Coronary artery (tissue), 2 donors: Measurements from ENCODE around the gene GCSAM.
A peak's percentile ranks its signal among the peaks of the same experiment; 100 is the strongest.
"Not testable (repeated sequence)": the region's sequence is repeated elsewhere in the genome, so short reads cannot be mapped to it uniquely, and the experiment has no call there.

Experiments
- DNase-seq: peaks from one replicate; pipeline ENCODE4 v3.0.0-alpha.2; 2017; ENCODE audit warnings: low spot score
- H3K27ac ChIP-seq, 2 donors: fragments of 200-600 bp; sonication (generic); one replicate each; pipeline ENCODE4 v1.5.1; 2016 to 2019
- H3K4me3 ChIP-seq: fragments of 200-600 bp; sonication (generic); 2 replicates; pipeline ENCODE4 v1.5.1; 2016; ENCODE audit warnings: mild to moderate bottlenecking, moderate library complexity
- CTCF ChIP-seq: fragments of 200-600 bp; sonication (generic); IDR thresholded peaks from one replicate; pipeline ENCODE4 v1.5.1; 2019; ENCODE audit warnings: antibody characterized with exemption

Gene GCSAM

GRCh38 chr3:112085735-112086075, 47.3 kb downstream of the GCSAM start:
- Histone ChIP-seq H3K27ac (no peak overlapping the region), H3K4me3 (peak overlapping the region; percentile 92)
- TF ChIP-seq CTCF, result no peak
- no peak for DNase-seq

GRCh38 chr3:112084980-112085705, 47.9 kb downstream of the GCSAM start:
- H3K27ac ChIP-seq, result no peak overlapping the region
- DNase-seq, result no peak
- no peak for TF ChIP-seq CTCF
- no peak overlapping the region for H3K4me3 ChIP-seq

GRCh38 chr3:112083239-112083638, 49.8 kb downstream of the GCSAM start:
- no peak overlapping the region for H3K4me3 ChIP-seq
- H3K27ac ChIP-seq, result no peak overlapping the region
- no peak for DNase-seq
- TF ChIP-seq CTCF, result no peak

- DNase-seq, result no peak
- Histone ChIP-seq H3K4me3 (no peak overlapping the region), H3K27ac (no peak overlapping the region)
- no peak for TF ChIP-seq CTCF
Measured at GRCh38 chr3:112078125-112079083, 54.6 kb downstream of the GCSAM start.

GRCh38 chr3:112074616-112075497, 58.2 kb downstream of the GCSAM start:
- no peak for TF ChIP-seq CTCF
- no peak overlapping the region for H3K27ac ChIP-seq
- DNase-seq, result no peak

GRCh38 chr3:112074006-112074405, 59.0 kb downstream of the GCSAM start:
- DNase-seq, result no peak
- no peak for TF ChIP-seq CTCF
- H3K4me3 ChIP-seq, result no peak overlapping the region
- H3K27ac ChIP-seq, result no peak overlapping the region

More at GRCh38 chr3:112074616-112075497, 58.2 kb downstream of the GCSAM start:
- no peak overlapping the region for H3K4me3 ChIP-seq

- H3K4me3 ChIP-seq, H3K27ac ChIP-seq, DNase-seq: not testable (repeated sequence)
Measured at GRCh38 chr3:112072387-112073060, 60.5 kb downstream of the GCSAM start.
